K562 (cell line): Measurements from ENCODE around the gene RIMBP3C.

ENCODE experiments used
- ASH1L ChIP-seq: fragments of 450-650 bp; IDR thresholded peaks from 2 replicates; pipeline ENCODE4 v1.6.1; 2018; ENCODE audit warnings: borderline replicate concordance, mild to moderate bottlenecking, low read depth; ENCODE audit not compliant: partially characterized antibody
- KDM1A ChIP-seq, 2 experiments: fragments of 450-650 bp; IDR thresholded peaks; 2 replicates each; pipeline ENCODE4 v1.6.1; 2016; ENCODE audit warnings: mild to moderate bottlenecking in 2 of 2
- ZEB2 ChIP-seq: fragments of 450-650 bp; IDR thresholded peaks from 2 replicates; pipeline ENCODE4 v1.6.1; 2016

DNA sequence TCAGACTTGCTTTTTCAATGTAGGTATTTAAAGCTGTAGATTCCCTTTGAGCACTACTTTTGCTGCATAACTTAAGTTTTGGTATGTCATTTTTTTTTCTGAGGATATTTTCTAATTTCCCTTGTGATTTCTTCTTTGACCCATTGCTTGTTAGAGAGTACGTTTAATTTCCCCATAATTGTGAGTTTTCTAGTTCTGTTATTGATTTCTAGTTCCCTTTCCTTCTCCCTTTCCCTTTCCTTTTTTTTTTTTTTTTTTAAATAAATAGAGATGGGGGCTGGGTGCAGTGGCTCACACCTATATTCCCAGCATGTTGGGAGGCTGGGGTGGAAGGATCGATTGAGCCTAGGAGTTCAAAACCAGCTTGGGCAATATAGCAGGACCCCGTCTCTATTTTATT is 47.0 kb upstream of the RIMBP3C start:
- TF ChIP-seq ZEB2: no peak
- TF ChIP-seq KDM1A (IDR thresholded peaks at IDR 0.05): no peak
- TF ChIP-seq ASH1L: no peak
